Endothelial cell of umbilical vein (primary cell): ENCODE data around the gene PBX2.

Experiments
- EZH2 ChIP-seq: IDR thresholded peaks from 2 replicates; pipeline ENCODE4 v1.6.1; 2012; ENCODE audit warnings: borderline replicate concordance, low read depth, mild to moderate bottlenecking, moderate library complexity, low read length, inconsistent platforms; ENCODE audit not compliant: severe bottlenecking
- FOS ChIP-seq: IDR thresholded peaks from 2 replicates; pipeline ENCODE4 v1.6.1; 2011; ENCODE audit warnings: mild to moderate bottlenecking, low read length, moderate library complexity, borderline replicate concordance; ENCODE audit not compliant: insufficient read depth
- GATA2 ChIP-seq: IDR thresholded peaks from 2 replicates; pipeline ENCODE4 v1.7.0; 2011; ENCODE audit warnings: low read depth, mild to moderate bottlenecking, moderate library complexity, mixed read lengths, low read length; ENCODE audit not compliant: insufficient read length, insufficient read depth
- JUN ChIP-seq: IDR thresholded peaks from 2 replicates; pipeline ENCODE4 v1.6.1; 2011; ENCODE audit warnings: borderline replicate concordance, low read depth; ENCODE audit not compliant: insufficient read length, insufficient read depth
- MYC ChIP-seq: IDR thresholded peaks from one replicate; pipeline ENCODE4 v1.6.1; 2011; ENCODE audit warnings: mild to moderate bottlenecking, low read depth, low read length
- POLR2A ChIP-seq: IDR thresholded peaks from 2 replicates; pipeline ENCODE4 v1.6.1; 2012; ENCODE audit warnings: low read depth, mild to moderate bottlenecking, control low read depth, low read length
- POLR2AphosphoS5 ChIP-seq: IDR thresholded peaks from 2 replicates; pipeline ENCODE4 v1.6.1; 2012; ENCODE audit warnings: low read depth, mild to moderate bottlenecking, control low read depth, low read length, moderate library complexity; ENCODE audit not compliant: insufficient read depth
- TF ChIP-seq, protein P1 (sequence below), 2 donors: IDR thresholded peaks; 1 replicate in 1 of 2; 2 replicates in 1 of 2; pipeline ENCODE4 v1.5.1; 2011; ENCODE audit warnings: low read length in 2 of 2, mild to moderate bottlenecking in 2 of 2, moderate library complexity in 2 of 2, control low read depth in 1 of 2, inconsistent platforms in 1 of 2, low read depth in 1 of 2; ENCODE audit not compliant: insufficient read depth in 1 of 2; ENCODE audit errors: extremely low read depth in 1 of 2
- TF ChIP-seq, protein P2 (sequence below): IDR thresholded peaks from 2 replicates; pipeline ENCODE4 v1.6.1; 2011; ENCODE audit not compliant: insufficient read depth, insufficient read length

DNA sequence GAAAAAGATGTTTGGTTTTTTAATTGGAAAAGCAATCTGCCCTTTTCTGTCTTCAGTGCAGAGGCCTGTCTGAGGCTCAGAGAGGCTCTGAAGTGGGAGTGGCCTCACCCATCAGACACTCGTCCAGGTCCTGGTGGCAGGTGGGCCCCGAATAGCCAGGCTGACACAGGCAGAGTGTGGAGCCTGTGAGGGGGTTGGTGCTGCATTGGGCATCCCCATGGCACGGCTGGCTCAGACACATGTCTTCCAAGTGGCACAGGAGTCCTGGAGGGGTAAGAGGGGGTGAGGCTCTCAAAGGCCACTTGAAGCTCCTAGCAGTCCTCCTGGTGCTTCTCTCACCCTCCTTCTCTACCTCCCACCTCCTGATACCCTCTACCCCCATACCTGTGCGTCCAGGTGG lies 30.0 kb upstream of the PBX2 start:
- TF ChIP-seq, protein P1, sequence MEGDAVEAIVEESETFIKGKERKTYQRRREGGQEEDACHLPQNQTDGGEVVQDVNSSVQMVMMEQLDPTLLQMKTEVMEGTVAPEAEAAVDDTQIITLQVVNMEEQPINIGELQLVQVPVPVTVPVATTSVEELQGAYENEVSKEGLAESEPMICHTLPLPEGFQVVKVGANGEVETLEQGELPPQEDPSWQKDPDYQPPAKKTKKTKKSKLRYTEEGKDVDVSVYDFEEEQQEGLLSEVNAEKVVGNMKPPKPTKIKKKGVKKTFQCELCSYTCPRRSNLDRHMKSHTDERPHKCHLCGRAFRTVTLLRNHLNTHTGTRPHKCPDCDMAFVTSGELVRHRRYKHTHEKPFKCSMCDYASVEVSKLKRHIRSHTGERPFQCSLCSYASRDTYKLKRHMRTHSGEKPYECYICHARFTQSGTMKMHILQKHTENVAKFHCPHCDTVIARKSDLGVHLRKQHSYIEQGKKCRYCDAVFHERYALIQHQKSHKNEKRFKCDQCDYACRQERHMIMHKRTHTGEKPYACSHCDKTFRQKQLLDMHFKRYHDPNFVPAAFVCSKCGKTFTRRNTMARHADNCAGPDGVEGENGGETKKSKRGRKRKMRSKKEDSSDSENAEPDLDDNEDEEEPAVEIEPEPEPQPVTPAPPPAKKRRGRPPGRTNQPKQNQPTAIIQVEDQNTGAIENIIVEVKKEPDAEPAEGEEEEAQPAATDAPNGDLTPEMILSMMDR (IDR thresholded peaks at IDR 0.05; ENCODE audit: extremely low read depth in 1 of 2, insufficient read depth in 1 of 2, low read depth in 1 of 2, low read length in 2 of 2), result no peak
- TF ChIP-seq EZH2, result no peak
- no peak for TF ChIP-seq POLR2A
- TF ChIP-seq, protein P2, sequence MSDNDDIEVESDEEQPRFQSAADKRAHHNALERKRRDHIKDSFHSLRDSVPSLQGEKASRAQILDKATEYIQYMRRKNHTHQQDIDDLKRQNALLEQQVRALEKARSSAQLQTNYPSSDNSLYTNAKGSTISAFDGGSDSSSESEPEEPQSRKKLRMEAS, result no peak
- no peak for TF ChIP-seq POLR2AphosphoS5
- TF ChIP-seq JUN, result no peak
- no peak for TF ChIP-seq GATA2
- TF ChIP-seq FOS, result no peak
- no peak for TF ChIP-seq MYC
